ENCODE data around the gene KIAA1217.

Gene KIAA1217

GRCh38 chr10:24341371-24341770, 132.4 kb downstream of the KIAA1217 start:
- no peak overlapping the region for H3K4me3 ChIP-seq (ENCODE audit: low read depth, low read length)
- no peak overlapping the region for H3K14ac ChIP-seq (ENCODE audit: low read length)
- H2AK5ac ChIP-seq (ENCODE audit: low read length): no peak overlapping the region
- H3K4ac ChIP-seq (ENCODE audit: low read depth, low read length): no peak overlapping the region
- WGBS (ENCODE audit: extremely low coverage, insufficient coverage, insufficient read length): no CpG with 5 or more reads among the region's 4 CpGs
- H2BK12ac ChIP-seq (ENCODE audit: low read length): no peak overlapping the region
- H3K9me3 ChIP-seq (ENCODE audit: insufficient read depth, low read depth, low read length): no peaks in the 10 kb centered on the region
- H3K4me2 ChIP-seq (ENCODE audit: low read length): no peak overlapping the region
- no peak overlapping the region for H4K12ac ChIP-seq (ENCODE audit: low read depth, low read length)
- H4K8ac ChIP-seq (ENCODE audit: low read depth, low read length): no peak overlapping the region
- H3K79me1 ChIP-seq (ENCODE audit: low read length): peaks cover 2% of the 10 kb centered on the region
- no peak for DNase-seq
- H2AFZ ChIP-seq (ENCODE audit: insufficient read depth, low read length, poor library complexity): no peak overlapping the region
- no peak overlapping the region for H4K91ac ChIP-seq (ENCODE audit: low read depth, low read length)
- no peak overlapping the region for H2BK120ac ChIP-seq (ENCODE audit: insufficient read depth, low read length, poor library complexity)
- H3K27me3 ChIP-seq (ENCODE audit: insufficient read depth, low read length): no peaks in the 10 kb centered on the region
- H3K79me2 ChIP-seq (ENCODE audit: control insufficient read depth, insufficient read depth, low read length, poor library complexity): peaks cover under 1% of the 10 kb centered on the region
- H3K23ac ChIP-seq (ENCODE audit: low read length): no peak overlapping the region
- H3K36me3 ChIP-seq (ENCODE audit: control insufficient read depth in 1 of 2, insufficient read depth in 2 of 2, low read length in 2 of 2): peaks cover 0 to 3% of the 10 kb centered on the region in 2 experiments
- no peak overlapping the region for H2BK5ac ChIP-seq (ENCODE audit: low read depth, low read length, poor library complexity)
- no peak overlapping the region for H3K9ac ChIP-seq (ENCODE audit: low read length)
- no peak overlapping the region for H3K18ac ChIP-seq (ENCODE audit: low read length)
- H3K27ac ChIP-seq (ENCODE audit: low read depth, low read length): no peak overlapping the region
- peaks cover 4 to 7% of the 10 kb centered on the region in 2 experiments for H3K4me1 ChIP-seq (ENCODE audit: control insufficient read depth in 1 of 2, insufficient read depth in 2 of 2, low read length in 2 of 2)

- no peak for DNase-seq
- H3K79me2 ChIP-seq (ENCODE audit: control insufficient read depth, insufficient read depth, low read length, poor library complexity): peaks cover 3% of the 10 kb centered on the region
- no peak overlapping the region for H3K14ac ChIP-seq (ENCODE audit: low read length)
- H2AFZ ChIP-seq (ENCODE audit: insufficient read depth, low read length, poor library complexity): no peak overlapping the region
- H3K4me1 ChIP-seq (ENCODE audit: control insufficient read depth in 1 of 2, insufficient read depth in 2 of 2, low read length in 2 of 2): peaks cover 6 to 7% of the 10 kb centered on the region in 2 experiments
- no peaks in the 10 kb centered on the region for H3K9me3 ChIP-seq (ENCODE audit: insufficient read depth, low read depth, low read length)
- H2BK12ac ChIP-seq (ENCODE audit: low read length): no peak overlapping the region
- no peak overlapping the region for H3K18ac ChIP-seq (ENCODE audit: low read length)
- H3K4me2 ChIP-seq (ENCODE audit: low read length): no peak overlapping the region
- H4K91ac ChIP-seq (ENCODE audit: low read depth, low read length): no peak overlapping the region
- no peak overlapping the region for H3K9ac ChIP-seq (ENCODE audit: low read length)
- no peak overlapping the region for H4K12ac ChIP-seq (ENCODE audit: low read depth, low read length)
- peaks cover 2% of the 10 kb centered on the region for H3K79me1 ChIP-seq (ENCODE audit: low read length)
- no peak overlapping the region for H2BK5ac ChIP-seq (ENCODE audit: low read depth, low read length, poor library complexity)
- WGBS (ENCODE audit: extremely low coverage, insufficient coverage, insufficient read length): no CpG with 5 or more reads among the region's 2 CpGs
- H3K4me3 ChIP-seq (ENCODE audit: low read depth, low read length): no peak overlapping the region
- H3K27me3 ChIP-seq (ENCODE audit: insufficient read depth, low read length): no peaks in the 10 kb centered on the region
- no peak overlapping the region for H2BK120ac ChIP-seq (ENCODE audit: insufficient read depth, low read length, poor library complexity)
- H3K23ac ChIP-seq (ENCODE audit: low read length): no peak overlapping the region
- no peak overlapping the region for H2AK5ac ChIP-seq (ENCODE audit: low read length)
- H3K4ac ChIP-seq (ENCODE audit: low read depth, low read length): no peak overlapping the region
- peaks cover 0 to 5% of the 10 kb centered on the region in 2 experiments for H3K36me3 ChIP-seq (ENCODE audit: control insufficient read depth in 1 of 2, insufficient read depth in 2 of 2, low read length in 2 of 2)
- H3K27ac ChIP-seq (ENCODE audit: low read depth, low read length): no peak overlapping the region
- no peak overlapping the region for H4K8ac ChIP-seq (ENCODE audit: low read depth, low read length)
Observed at GRCh38 chr10:24341897-24342296, 133.0 kb downstream of the KIAA1217 start.

- no peak overlapping the region for H3K9ac ChIP-seq (ENCODE audit: low read length)
- H3K23ac ChIP-seq (ENCODE audit: low read length): no peak overlapping the region
- no peak overlapping the region for H4K8ac ChIP-seq (ENCODE audit: low read depth, low read length)
- no CpG with 5 or more reads among the region's 4 CpGs for WGBS (ENCODE audit: extremely low coverage, insufficient coverage, insufficient read length)
- H3K4me3 ChIP-seq (ENCODE audit: low read depth, low read length): no peak overlapping the region
- peak overlapping the region; percentile 46 for H3K27ac ChIP-seq (ENCODE audit: low read depth, low read length)
- no peak overlapping the region for H3K4ac ChIP-seq (ENCODE audit: low read depth, low read length)
- no peak overlapping the region for H4K12ac ChIP-seq (ENCODE audit: low read depth, low read length)
- H2AK5ac ChIP-seq (ENCODE audit: low read length): no peak overlapping the region
- no peak overlapping the region for H2BK12ac ChIP-seq (ENCODE audit: low read length)
- no peaks in the 10 kb centered on the region for H3K9me3 ChIP-seq (ENCODE audit: insufficient read depth, low read depth, low read length)
- H2BK120ac ChIP-seq (ENCODE audit: insufficient read depth, low read length, poor library complexity): no peak overlapping the region
- H3K36me3 ChIP-seq (ENCODE audit: control insufficient read depth in 1 of 2, insufficient read depth in 2 of 2, low read length in 2 of 2): peaks cover 0 to 5% of the 10 kb centered on the region in 2 experiments
- H2AFZ ChIP-seq (ENCODE audit: insufficient read depth, low read length, poor library complexity): no peak overlapping the region
- H3K27me3 ChIP-seq (ENCODE audit: insufficient read depth, low read length): no peaks in the 10 kb centered on the region
- H4K91ac ChIP-seq (ENCODE audit: low read depth, low read length): no peak overlapping the region
- H3K79me2 ChIP-seq (ENCODE audit: control insufficient read depth, insufficient read depth, low read length, poor library complexity): peaks cover 3% of the 10 kb centered on the region
- no peak for DNase-seq
- H3K4me1 ChIP-seq (ENCODE audit: control insufficient read depth in 1 of 2, insufficient read depth in 2 of 2, low read length in 2 of 2): peaks cover 6 to 8% of the 10 kb centered on the region in 2 experiments
- H3K14ac ChIP-seq (ENCODE audit: low read length): no peak overlapping the region
- H2BK5ac ChIP-seq (ENCODE audit: low read depth, low read length, poor library complexity): no peak overlapping the region
- no peak overlapping the region for H3K4me2 ChIP-seq (ENCODE audit: low read length)
- H3K79me1 ChIP-seq (ENCODE audit: low read length): peaks cover 4% of the 10 kb centered on the region
- H3K18ac ChIP-seq (ENCODE audit: low read length): no peak overlapping the region
Observed at GRCh38 chr10:24343686-24344085, 134.7 kb downstream of the KIAA1217 start.

- H3K9ac ChIP-seq (ENCODE audit: low read length): no peak overlapping the region
- WGBS (ENCODE audit: extremely low coverage, insufficient coverage, insufficient read length): no CpG with 5 or more reads among the region's 4 CpGs
- no peak overlapping the region for H2BK12ac ChIP-seq (ENCODE audit: low read length)
- H3K36me3 ChIP-seq (ENCODE audit: control insufficient read depth in 1 of 2, insufficient read depth in 2 of 2, low read length in 2 of 2): peaks cover 0 to 5% of the 10 kb centered on the region in 2 experiments
- H4K12ac ChIP-seq (ENCODE audit: low read depth, low read length): no peak overlapping the region
- no peaks in the 10 kb centered on the region for H3K9me3 ChIP-seq (ENCODE audit: insufficient read depth, low read depth, low read length)
- H2AK5ac ChIP-seq (ENCODE audit: low read length): no peak overlapping the region
- H3K4ac ChIP-seq (ENCODE audit: low read depth, low read length): no peak overlapping the region
- no peak overlapping the region for H3K4me3 ChIP-seq (ENCODE audit: low read depth, low read length)
- DNase-seq: no peak
- H3K79me2 ChIP-seq (ENCODE audit: control insufficient read depth, insufficient read depth, low read length, poor library complexity): peaks cover 3% of the 10 kb centered on the region
- no peak overlapping the region for H4K8ac ChIP-seq (ENCODE audit: low read depth, low read length)
- H3K27ac ChIP-seq (ENCODE audit: low read depth, low read length): peak overlapping the region; percentile 50
- H3K14ac ChIP-seq (ENCODE audit: low read length): no peak overlapping the region
- no peaks in the 10 kb centered on the region for H3K27me3 ChIP-seq (ENCODE audit: insufficient read depth, low read length)
- peaks cover 4% of the 10 kb centered on the region for H3K79me1 ChIP-seq (ENCODE audit: low read length)
- peaks cover 6 to 12% of the 10 kb centered on the region in 2 experiments for H3K4me1 ChIP-seq (ENCODE audit: control insufficient read depth in 1 of 2, insufficient read depth in 2 of 2, low read length in 2 of 2)
- no peak overlapping the region for H3K23ac ChIP-seq (ENCODE audit: low read length)
- no peak overlapping the region for H2BK120ac ChIP-seq (ENCODE audit: insufficient read depth, low read length, poor library complexity)
- H3K4me2 ChIP-seq (ENCODE audit: low read length): no peak overlapping the region
- H2AFZ ChIP-seq (ENCODE audit: insufficient read depth, low read length, poor library complexity): no peak overlapping the region
- no peak overlapping the region for H3K18ac ChIP-seq (ENCODE audit: low read length)
- H2BK5ac ChIP-seq (ENCODE audit: low read depth, low read length, poor library complexity): no peak overlapping the region
- H4K91ac ChIP-seq (ENCODE audit: low read depth, low read length): no peak overlapping the region
Observed at GRCh38 chr10:24344279-24344678, 135.3 kb downstream of the KIAA1217 start.
